Measurements from ENCODE around the gene DUS3L.
A peak's percentile ranks its signal among the peaks of the same experiment; 100 is the strongest.

The DUS3L gene

GRCh38 chr19:5832527-5833216 is 41.7 kb upstream of the DUS3L start:
- H3K27ac ChIP-seq: no peak overlapping the region
- no peak overlapping the region for H3K4me3 ChIP-seq (ENCODE audit: low read depth, low read length)
- TF ChIP-seq CTCF (IDR thresholded peaks at IDR 0.05; ENCODE audit: low read depth, low read length, missing control alignments): no peak
- DNase-seq: no peak
- H3K36me3 ChIP-seq (replicated peaks): no peaks in the 10 kb centered on the region
- in situ Hi-C loops (cut with HindIII; ENCODE audit: low pct_ligation_motif_present, low sequenced_read_pairs): no loop called here
- H3K27me3 ChIP-seq (replicated peaks): peaks cover 2% of the 10 kb centered on the region

- Histone ChIP-seq H3K4me3 (ENCODE audit: low read depth, low read length) (no peak overlapping the region), H3K36me3 (replicated peaks) (no peaks in the 10 kb centered on the region), H3K27ac (no peak overlapping the region), H3K27me3 (replicated peaks) (peaks cover 2% of the 10 kb centered on the region)
- in situ Hi-C loops (cut with HindIII; ENCODE audit: low pct_ligation_motif_present, low sequenced_read_pairs): no loop called here
- DNase-seq: no peak
- TF ChIP-seq CTCF (IDR thresholded peaks at IDR 0.05; ENCODE audit: low read depth, low read length, missing control alignments): no peak
Observed at GRCh38 chr19:5832061-5832460, 41.1 kb upstream of the DUS3L start.

GRCh38 chr19:5831159-5831558 is 40.2 kb upstream of the DUS3L start:
- no peak overlapping the region for H3K4me3 ChIP-seq (ENCODE audit: low read depth, low read length)
- no peak for DNase-seq
- no peak overlapping the region for H3K27ac ChIP-seq
- peaks cover 2% of the 10 kb centered on the region for H3K27me3 ChIP-seq (replicated peaks)
- in situ Hi-C loops (cut with HindIII; ENCODE audit: low pct_ligation_motif_present, low sequenced_read_pairs): no loop called here
- H3K36me3 ChIP-seq (replicated peaks): no peaks in the 10 kb centered on the region
- TF ChIP-seq CTCF (IDR thresholded peaks at IDR 0.05; ENCODE audit: low read depth, low read length, missing control alignments): no peak

- Histone ChIP-seq H3K36me3 (replicated peaks) (no peaks in the 10 kb centered on the region), H3K27ac (no peak overlapping the region), H3K4me3 (ENCODE audit: low read depth, low read length) (no peak overlapping the region), H3K27me3 (replicated peaks) (peaks cover 2% of the 10 kb centered on the region)
- no peak for DNase-seq
- TF ChIP-seq CTCF (IDR thresholded peaks at IDR 0.05; ENCODE audit: low read depth, low read length, missing control alignments): no peak
- in situ Hi-C loops (cut with HindIII; ENCODE audit: low pct_ligation_motif_present, low sequenced_read_pairs): no loop called here
Observed at GRCh38 chr19:5829567-5830310, 38.8 kb upstream of the DUS3L start.

- in situ Hi-C loops (cut with HindIII; ENCODE audit: low pct_ligation_motif_present, low sequenced_read_pairs): no loop called here
- H3K4me3 ChIP-seq (ENCODE audit: low read depth, low read length): peak overlapping the region; percentile 61
- peaks cover 2% of the 10 kb centered on the region for H3K27me3 ChIP-seq (replicated peaks)
- TF ChIP-seq CTCF (IDR thresholded peaks at IDR 0.05; ENCODE audit: low read depth, low read length, missing control alignments): no peak
- peak overlapping the region; percentile 28 for H3K27ac ChIP-seq
- DNase-seq: no peak
- no peaks in the 10 kb centered on the region for H3K36me3 ChIP-seq (replicated peaks)
Observed at GRCh38 chr19:5828661-5829566, 38.0 kb upstream of the DUS3L start.

Data from brain microvascular endothelial cell (primary cell).